Psoas muscle (tissue), 8 donors: ENCODE results near the gene PMPCA. TPM values are rescaled to one million over a fixed set of nuclear protein-coding genes. Genes with fewer than 3 reads are reported as not detected.

Experiments used
- ATAC-seq, 4 donors: fragments of 200-7000 bp; cut with Tn5 transposase; one replicate each; pipeline ENCODE4 v1.9.1; 2020; ENCODE audit warnings: moderate library complexity in 3 of 4, mild to moderate bottlenecking in 2 of 4
- DNase-seq, 2 donors: peaks; one replicate each; pipeline ENCODE4 v3.0.0-alpha.2; 2020
- H3K27ac ChIP-seq: fragments of 200-600 bp; one replicate; pipeline ENCODE4 v1.8.0; 2022
- H3K27me3 ChIP-seq, 3 donors: fragments of 200-600 bp in 1 of 3; one replicate each; pipeline versions ENCODE4 v1.6.1 to v1.8.0; 2013 to 2022; ENCODE audit warnings: low read length in 2 of 3, mild to moderate bottlenecking in 2 of 3, moderate library complexity in 1 of 3; ENCODE audit not compliant: insufficient read depth in 3 of 3
- H3K36me3 ChIP-seq, 2 donors: fragments of 200-600 bp in 1 of 2; one replicate each; pipeline versions ENCODE4 v1.6.1 to v1.8.0; 2013 to 2022; ENCODE audit warnings: low read depth in 1 of 2, mild to moderate bottlenecking in 1 of 2, moderate library complexity in 1 of 2; ENCODE audit not compliant: insufficient read depth in 1 of 2
- H3K4me1 ChIP-seq: fragments of 200-600 bp; one replicate; pipeline ENCODE4 v1.8.0; 2022
- H3K4me3 ChIP-seq: fragments of 200-600 bp; one replicate; pipeline ENCODE4 v1.8.0; 2022; ENCODE audit warnings: mild to moderate bottlenecking
- H3K9me3 ChIP-seq: fragments of 200-600 bp; one replicate; pipeline ENCODE4 v1.8.0; 2022
- CTCF ChIP-seq: fragments of 200-600 bp; IDR thresholded peaks from one replicate; pipeline ENCODE4 v1.8.0; 2022; ENCODE audit warnings: antibody characterized with exemption
- WGBS, 3 donors: extraction: QIAGEN DNeasy Blood & Tissue Kit; methylation state at CpG; one replicate each; pipeline versions ENCODE4 v1.1.6 to v1.1.7; 2013; 5-methylcytosine and 5-hydroxymethylcytosine counted together
- intact Hi-C, 2 donors: fragments of 100-400 bp; cut with DNase I; formaldehyde crosslinking; loops; one replicate each; pipeline versions ENCODE4 v1.11.0 to v1.14.2; 2022
- polyA plus RNA-seq, 3 donors: library from polyadenylated mRNA; stranded (reverse); fragments of 200-250 nt; gene quantifications; one replicate each; pipeline ENCODE4 v1.2.3, GENCODE V29; 2013
- total RNA-seq, 4 donors: library from RNA; stranded (reverse); fragmentation: NEBNext Ultra II Directional in 2 of 4; extraction: Animal tissue kit (Norgen Biotek cat#: 25700) in 2 of 4; gene quantifications; one replicate each; pipeline versions ENCODE4 v1.2.1 to v1.2.4, GENCODE V29; 2021 to 2023
- donor health status: healthy with polysubstance abuse.
- donor health status: DM: no; HTN: no; CAD: no; lungs with moderate emphysema.
- donor health status: Bipolar disorder and iron deficiency.
- donor health status: healthy.
- donor health status: DM: yes; HTN: yes; CAD: no.
- donor health status: DM: no; HTN: no; CAD: no.
- donor health status: DM: no; HTN: no; CAD: no.
- donor health status: DM: yes; HTN: yes; CAD: no.

The PMPCA gene
- total and polyA plus RNA-seq, 7 donors = 42.4 to 116 (median 63.6) TPM

GRCh38 chr9:136454026-136454796, 43.8 kb downstream of the PMPCA start:
- intact Hi-C loops = no loop called here
- WGBS, 3 donors = 89 to 92% (median 90%) methylated on average over 25 of the region's 25 CpGs
- no peaks in the 10 kb centered on the region for H3K9me3 ChIP-seq
- H3K4me1 ChIP-seq = no peaks in the 10 kb centered on the region
- DNase-seq = no peak
- ATAC-seq = no peak
- H3K36me3 ChIP-seq = peaks cover 7 to 100% of the 10 kb centered on the region in 2 donors
- no peak overlapping the region for H3K4me3 ChIP-seq
- TF ChIP-seq CTCF = no peak
- H3K27ac ChIP-seq = no peak overlapping the region
- no peaks in the 10 kb centered on the region for H3K27me3 ChIP-seq

- Histone ChIP-seq H3K4me3 (no peak overlapping the region), H3K27me3 (no peaks in the 10 kb centered on the region), H3K27ac (no peak overlapping the region), H3K36me3 (peaks cover 7 to 100% of the 10 kb centered on the region in 2 donors), H3K4me1 (no peaks in the 10 kb centered on the region), H3K9me3 (no peaks in the 10 kb centered on the region)
- 88 to 91% (median 91%) methylated on average over 43 of the region's 43 CpGs for WGBS, 3 donors
- DNase-seq (no peak), ATAC-seq (peak in 1 of 4 donors; percentile 22)
- intact Hi-C loops = no loop called here
- TF ChIP-seq CTCF = no peak
Measured at GRCh38 chr9:136455043-136456002, 44.9 kb downstream of the PMPCA start.

GRCh38 chr9:136456258-136456657, 45.8 kb downstream of the PMPCA start:
- no peaks in the 10 kb centered on the region for H3K9me3 ChIP-seq
- H3K4me3 ChIP-seq = no peak overlapping the region
- H3K4me1 ChIP-seq = no peaks in the 10 kb centered on the region
- 76 to 90% (median 78%) methylated on average over 9 of the region's 9 CpGs for WGBS, 3 donors
- H3K27me3 ChIP-seq = no peaks in the 10 kb centered on the region
- TF ChIP-seq CTCF = no peak
- H3K36me3 ChIP-seq = peaks cover 7 to 100% of the 10 kb centered on the region in 2 donors
- ATAC-seq (no peak), DNase-seq (no peak)
- intact Hi-C loops = no loop called here
- H3K27ac ChIP-seq = no peak overlapping the region

GRCh38 chr9:136457326-136457725, 46.9 kb downstream of the PMPCA start:
- intact Hi-C loops = no loop called here
- TF ChIP-seq CTCF = no peak
- Histone ChIP-seq H3K27ac (no peak overlapping the region), H3K4me1 (no peaks in the 10 kb centered on the region), H3K9me3 (no peaks in the 10 kb centered on the region), H3K4me3 (no peak overlapping the region), H3K36me3 (peaks cover 7 to 100% of the 10 kb centered on the region in 2 donors), H3K27me3 (no peaks in the 10 kb centered on the region)
- 95 to 98% (median 95%) methylated on average over 24 of the region's 24 CpGs for WGBS, 3 donors
- DNase-seq (no peak), ATAC-seq (no peak)
